GM11168 (cell line): Measurements from ENCODE around the gene WDR43.
"Not testable (repeated sequence)": the region's sequence is repeated elsewhere in the genome, so short reads cannot be mapped to it uniquely, and the experiment has no call there.

Experiments
- in situ Hi-C: fragments of 300-500 bp; cut with MboI; formaldehyde crosslinking; loops from one replicate; pipeline ENCODE4 v1.12.0; 2022; ENCODE audit warnings: low sequenced_read_pairs; ENCODE audit not compliant: unreplicated experiment

WDR43 gene

GRCh38 chr2:28958689-28959088 is 64.2 kb downstream of the WDR43 start:
- in situ Hi-C loops, result no loop called here

GRCh38 chr2:28960401-28960800 is 65.9 kb downstream of the WDR43 start:
- in situ Hi-C loops, result no loop called here

DNA sequence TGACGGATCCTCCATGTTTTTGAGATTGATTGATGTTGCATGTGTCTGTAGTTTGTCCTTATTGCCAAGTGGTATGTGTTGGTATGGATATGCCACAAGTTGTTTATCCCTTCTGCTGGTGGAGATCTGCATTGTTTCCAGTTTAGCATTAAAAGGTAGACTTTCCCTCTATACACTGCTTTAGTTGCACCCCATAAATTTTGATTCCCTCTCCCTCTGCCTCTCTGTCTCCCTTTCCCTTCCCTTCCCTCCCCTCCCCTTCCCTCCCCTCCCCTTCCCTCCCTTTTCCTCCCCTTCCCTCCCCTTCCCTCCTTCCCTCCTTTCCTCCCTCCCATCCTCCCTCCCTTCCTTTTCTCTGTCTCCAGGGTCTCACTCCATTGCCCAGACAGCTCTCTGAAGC is 68.0 kb downstream of the WDR43 start:
- in situ Hi-C loops, result no loop called here

- in situ Hi-C loops, result no loop called here
Observed at GRCh38 chr2:28970464-28971160, 76.1 kb downstream of the WDR43 start.

DNA sequence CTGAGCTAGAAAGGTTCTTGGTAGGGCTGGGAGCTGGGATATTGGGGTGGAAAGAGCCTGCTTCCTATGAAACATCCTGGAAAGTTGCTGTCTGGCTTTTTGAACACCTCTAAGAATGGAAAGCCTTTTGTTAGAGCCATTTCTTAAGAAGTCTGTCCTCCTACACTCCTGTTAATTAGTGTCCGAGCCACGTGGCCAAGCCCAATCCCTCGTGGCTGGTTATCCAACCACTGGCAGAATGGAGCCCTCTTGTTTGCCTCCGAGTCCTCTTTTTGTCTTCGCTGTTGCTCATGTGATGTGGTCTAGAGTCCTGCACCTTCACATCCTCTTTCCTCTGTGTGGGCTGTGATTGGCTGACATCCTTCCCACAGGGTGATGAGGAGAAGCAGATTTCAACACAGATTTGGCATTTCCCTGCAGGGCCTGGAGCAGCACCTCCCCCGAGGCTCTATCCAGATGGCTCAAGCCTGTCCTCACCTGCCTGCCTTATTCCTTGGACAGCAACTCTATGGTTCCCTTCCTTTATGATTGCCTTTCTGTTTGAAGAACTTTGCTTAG is 78.4 kb downstream of the WDR43 start:
- in situ Hi-C loops, result no loop called here

DNA sequence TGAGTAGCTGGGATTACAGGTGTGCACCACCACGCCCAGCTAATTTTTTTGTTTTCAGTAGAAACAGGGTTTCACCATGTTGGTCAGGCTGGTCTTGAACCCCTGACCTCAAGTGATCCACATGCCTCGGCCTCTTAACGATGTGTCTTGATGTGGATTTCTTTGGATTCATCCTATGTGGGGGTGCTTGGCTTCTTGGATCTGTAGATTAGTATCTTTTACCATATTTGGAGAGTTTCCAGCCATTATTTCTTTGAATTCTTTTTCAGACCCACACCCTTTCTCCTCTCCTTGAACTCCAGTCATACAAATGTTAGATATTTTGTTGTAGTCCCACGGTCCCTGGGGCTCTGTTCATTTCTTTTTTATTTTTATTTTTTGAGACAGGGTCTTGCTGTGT is 79.8 kb downstream of the WDR43 start:
- in situ Hi-C loops, result no loop called here

- in situ Hi-C loops, result no loop called here
Observed at GRCh38 chr2:28975671-28976070, 81.2 kb downstream of the WDR43 start.

DNA sequence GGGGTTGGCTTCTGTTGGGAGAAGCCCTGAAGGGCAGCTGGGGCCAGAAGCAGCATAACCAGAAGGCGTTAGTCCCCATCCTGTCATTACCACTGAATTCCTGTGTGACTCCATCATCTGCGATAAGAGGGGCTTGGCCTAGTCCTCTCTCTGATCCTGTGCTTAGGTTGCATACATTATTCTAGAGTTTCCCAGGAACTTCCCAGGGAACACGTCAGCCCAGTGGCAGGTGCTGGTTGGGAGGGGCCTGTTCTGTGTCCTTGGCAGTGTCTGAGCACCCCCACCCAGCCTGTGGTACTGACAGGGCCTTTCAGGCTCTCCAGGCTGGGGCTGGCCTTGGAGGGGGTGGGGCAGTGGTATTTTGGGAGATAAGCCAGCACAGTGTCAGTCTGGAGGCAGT is 82.1 kb downstream of the WDR43 start:
- in situ Hi-C loops, result no loop called here

DNA sequence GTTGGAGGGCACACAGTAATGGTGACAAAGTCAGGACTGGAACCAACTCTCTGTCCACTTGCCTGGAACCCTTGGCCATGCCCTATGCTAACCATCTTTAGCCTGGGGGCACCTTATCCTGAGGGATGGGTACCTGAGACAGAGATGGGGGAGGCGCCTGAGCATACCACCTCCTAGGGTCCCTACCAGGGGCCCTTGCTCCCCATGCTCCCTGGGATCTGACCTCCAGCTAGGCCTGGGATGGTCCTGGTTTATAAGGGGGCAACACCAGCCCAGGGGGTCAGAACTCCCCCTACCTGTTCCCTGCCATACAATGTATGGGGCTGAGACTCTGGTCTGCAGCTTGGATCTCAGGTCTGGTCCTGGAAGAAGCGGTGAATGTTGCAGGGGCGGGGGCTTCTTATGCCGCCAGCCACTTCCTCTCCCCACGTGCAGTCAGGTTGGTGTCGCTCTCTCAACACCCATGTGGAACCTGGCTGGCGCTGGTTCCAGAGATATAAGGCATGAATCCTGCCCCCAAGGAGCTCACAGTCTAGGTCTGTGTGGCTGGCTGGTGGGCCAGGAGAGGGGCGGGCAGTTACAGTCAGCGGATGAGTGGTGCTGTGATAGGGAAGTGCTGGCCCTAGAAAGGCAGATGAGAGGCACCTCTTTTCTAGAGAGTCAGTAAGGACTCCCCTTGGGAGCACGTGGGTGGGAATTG is 82.9 kb downstream of the WDR43 start:
- in situ Hi-C loops, result no loop called here

- in situ Hi-C loops, result not testable (repeated sequence)
Observed at GRCh38 chr2:28978001-28978400, 83.5 kb downstream of the WDR43 start.

DNA sequence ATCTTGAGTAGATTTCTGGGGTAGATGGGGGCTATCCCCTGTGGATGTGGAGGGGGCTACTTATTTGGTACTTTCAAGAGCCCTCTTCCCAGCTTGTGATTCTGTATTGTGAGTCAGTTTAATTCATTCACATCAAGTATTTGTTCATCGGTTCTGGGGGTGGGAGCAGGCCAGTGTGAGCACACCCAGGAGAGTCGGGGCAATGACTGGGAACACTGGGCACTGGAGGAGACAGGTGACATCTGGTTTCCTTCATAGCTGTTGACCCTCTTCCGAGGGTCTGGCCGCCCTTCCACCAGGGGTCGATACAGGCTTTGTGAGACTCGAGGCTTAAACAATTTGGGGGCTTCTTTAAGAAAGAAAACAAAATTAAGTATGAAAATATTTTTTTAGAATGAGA is 84.1 kb downstream of the WDR43 start:
- in situ Hi-C loops, result no loop called here

DNA sequence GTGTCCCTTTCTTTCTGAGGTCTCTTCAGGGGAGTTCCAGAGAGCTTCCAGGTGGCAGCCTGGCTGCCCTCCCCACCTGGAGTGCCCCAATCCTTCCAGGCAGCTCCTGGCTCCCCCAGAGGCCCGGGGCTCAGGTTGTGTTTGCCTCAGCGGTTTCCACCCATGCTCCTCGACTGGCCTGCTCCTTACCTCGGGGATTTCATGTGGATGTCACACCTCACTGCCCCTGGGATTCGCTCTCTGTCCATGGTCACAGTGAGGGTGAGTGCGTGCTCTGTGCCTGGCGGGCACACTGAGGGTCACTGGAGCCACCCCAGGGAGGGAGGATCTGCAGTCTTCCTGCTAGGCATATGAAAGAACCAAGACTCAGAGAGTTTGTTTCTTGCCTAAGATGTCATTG is 84.6 kb downstream of the WDR43 start:
- in situ Hi-C loops, result no loop called here

GRCh38 chr2:28979576-28980366 is 85.3 kb downstream of the WDR43 start:
- in situ Hi-C loops, result no loop called here

GRCh38 chr2:28980368-28981015 is 86.0 kb downstream of the WDR43 start:
- in situ Hi-C loops, result no loop called here

- in situ Hi-C loops, result no loop called here
Observed at GRCh38 chr2:28981016-28981441, 86.6 kb downstream of the WDR43 start, which contains the start of gene TOGARAM2. TSS of gene TOGARAM2 (plus strand) at chr2:28981298. CDS start at chr2:28994835, 13,537 bp downstream.

- in situ Hi-C loops, result no loop called here
Observed at GRCh38 chr2:28981620-28982376, 87.3 kb downstream of the WDR43 start.

- in situ Hi-C loops, result no loop called here
Observed at GRCh38 chr2:28982381-28982950, 88.0 kb downstream of the WDR43 start.

- in situ Hi-C loops, result no loop called here
Observed at GRCh38 chr2:28986429-28986828, 92.0 kb downstream of the WDR43 start.

GRCh38 chr2:28989973-28990372 is 95.5 kb downstream of the WDR43 start:
- in situ Hi-C loops, result no loop called here
